SK-N-SH treated with all-trans-retinoic acid at 6 μM for 48 hours (cell line): Measurements from ENCODE around the gene PRSS38.

Experiments
- ARNTL ChIP-seq: fragments of 450-650 bp; formaldehyde crosslinking; IDR thresholded peaks from 2 replicates; pipeline ENCODE4 v1.5.0; 2020; ENCODE audit warnings: low read depth, mild to moderate bottlenecking, moderate library complexity, borderline replicate concordance
- BACH2 ChIP-seq: fragments of 250-450 bp; sonication (Bioruptor Pico); IDR thresholded peaks from 2 replicates; pipeline ENCODE4 v1.9.0; 2021; ENCODE audit warnings: mild to moderate bottlenecking, borderline replicate concordance
- CREB5 ChIP-seq: fragments of 250-450 bp; sonication (Bioruptor Pico); IDR thresholded peaks from 2 replicates; pipeline ENCODE4 v1.5.1; 2020; ENCODE audit warnings: low read depth, mild to moderate bottlenecking, moderate library complexity
- ESRRG ChIP-seq: fragments of 250-450 bp; sonication (Bioruptor Pico); IDR thresholded peaks from 2 replicates; pipeline ENCODE4 v1.6.1; 2021; ENCODE audit warnings: mild to moderate bottlenecking
- GLIS3 ChIP-seq: fragments of 250-450 bp; sonication (Bioruptor Pico); IDR thresholded peaks from 2 replicates; pipeline ENCODE4 v1.5.0; 2020; ENCODE audit warnings: mild to moderate bottlenecking, moderate library complexity
- PATZ1 ChIP-seq: fragments of 250-450 bp; sonication (Bioruptor Pico); IDR thresholded peaks from 2 replicates; pipeline ENCODE4 v1.8.0; 2020; ENCODE audit warnings: mild to moderate bottlenecking, moderate library complexity, borderline replicate concordance
- PPARA ChIP-seq: fragments of 250-450 bp; sonication (Bioruptor Pico); IDR thresholded peaks from 2 replicates; pipeline ENCODE4 v1.5.0; 2020; ENCODE audit warnings: mild to moderate bottlenecking, borderline replicate concordance
- TCF4 ChIP-seq: fragments of 250-450 bp; sonication (Bioruptor Pico); IDR thresholded peaks from 2 replicates; pipeline ENCODE4 v1.8.0; 2021; ENCODE audit warnings: mild to moderate bottlenecking, moderate library complexity, borderline replicate concordance
- ZC3H10 ChIP-seq: fragments of 250-450 bp; sonication (Bioruptor Pico); IDR thresholded peaks from 2 replicates; pipeline ENCODE4 v1.5.1; 2021; ENCODE audit warnings: mild to moderate bottlenecking, moderate library complexity
- ZFP30 ChIP-seq: fragments of 450-650 bp; formaldehyde crosslinking; IDR thresholded peaks from 2 replicates; pipeline ENCODE4 v1.5.0; 2022; ENCODE audit warnings: mild to moderate bottlenecking, moderate library complexity
- ZNF70 ChIP-seq: fragments of 450-650 bp; formaldehyde crosslinking; IDR thresholded peaks from 2 replicates; pipeline ENCODE4 v1.5.0; 2020; ENCODE audit warnings: mild to moderate bottlenecking, moderate library complexity
- ZNF8 ChIP-seq: fragments of 450-650 bp; formaldehyde crosslinking; IDR thresholded peaks from 2 replicates; pipeline ENCODE4 v1.5.0; 2020; ENCODE audit warnings: mild to moderate bottlenecking, moderate library complexity
- TF ChIP-seq, protein P1 (sequence below): fragments of 250-450 bp; sonication (Bioruptor Pico); IDR thresholded peaks from 2 replicates; pipeline ENCODE4 v1.5.0; 2020; ENCODE audit warnings: mild to moderate bottlenecking, moderate library complexity
- TF ChIP-seq, protein P2 (sequence below): fragments of 250-450 bp; sonication (Bioruptor Pico); IDR thresholded peaks from 2 replicates; pipeline ENCODE4 v1.8.0; 2021; ENCODE audit warnings: low read depth, mild to moderate bottlenecking, moderate library complexity, borderline replicate concordance

- TF ChIP-seq ZFP30 (CRISPR knock-in tag) (no peak), BACH2 (CRISPR knock-in tag) (no peak), TCF4 (CRISPR knock-in tag) (no peak), ARNTL (CRISPR knock-in tag) (no peak), ZC3H10 (CRISPR knock-in tag) (no peak), ZNF70 (no peak), ZNF8 (no peak), GLIS3 (no peak), PPARA (CRISPR knock-in tag) (no peak), PATZ1 (CRISPR knock-in tag) (no peak), ESRRG (CRISPR knock-in tag) (no peak), CREB5 (CRISPR knock-in tag) (no peak)
- TF ChIP-seq, protein P1, sequence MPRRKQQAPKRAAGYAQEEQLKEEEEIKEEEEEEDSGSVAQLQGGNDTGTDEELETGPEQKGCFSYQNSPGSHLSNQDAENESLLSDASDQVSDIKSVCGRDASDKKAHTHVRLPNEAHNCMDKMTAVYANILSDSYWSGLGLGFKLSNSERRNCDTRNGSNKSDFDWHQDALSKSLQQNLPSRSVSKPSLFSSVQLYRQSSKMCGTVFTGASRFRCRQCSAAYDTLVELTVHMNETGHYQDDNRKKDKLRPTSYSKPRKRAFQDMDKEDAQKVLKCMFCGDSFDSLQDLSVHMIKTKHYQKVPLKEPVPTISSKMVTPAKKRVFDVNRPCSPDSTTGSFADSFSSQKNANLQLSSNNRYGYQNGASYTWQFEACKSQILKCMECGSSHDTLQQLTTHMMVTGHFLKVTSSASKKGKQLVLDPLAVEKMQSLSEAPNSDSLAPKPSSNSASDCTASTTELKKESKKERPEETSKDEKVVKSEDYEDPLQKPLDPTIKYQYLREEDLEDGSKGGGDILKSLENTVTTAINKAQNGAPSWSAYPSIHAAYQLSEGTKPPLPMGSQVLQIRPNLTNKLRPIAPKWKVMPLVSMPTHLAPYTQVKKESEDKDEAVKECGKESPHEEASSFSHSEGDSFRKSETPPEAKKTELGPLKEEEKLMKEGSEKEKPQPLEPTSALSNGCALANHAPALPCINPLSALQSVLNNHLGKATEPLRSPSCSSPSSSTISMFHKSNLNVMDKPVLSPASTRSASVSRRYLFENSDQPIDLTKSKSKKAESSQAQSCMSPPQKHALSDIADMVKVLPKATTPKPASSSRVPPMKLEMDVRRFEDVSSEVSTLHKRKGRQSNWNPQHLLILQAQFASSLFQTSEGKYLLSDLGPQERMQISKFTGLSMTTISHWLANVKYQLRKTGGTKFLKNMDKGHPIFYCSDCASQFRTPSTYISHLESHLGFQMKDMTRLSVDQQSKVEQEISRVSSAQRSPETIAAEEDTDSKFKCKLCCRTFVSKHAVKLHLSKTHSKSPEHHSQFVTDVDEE (CRISPR knock-in tag) = no peak
- TF ChIP-seq, protein P2, sequence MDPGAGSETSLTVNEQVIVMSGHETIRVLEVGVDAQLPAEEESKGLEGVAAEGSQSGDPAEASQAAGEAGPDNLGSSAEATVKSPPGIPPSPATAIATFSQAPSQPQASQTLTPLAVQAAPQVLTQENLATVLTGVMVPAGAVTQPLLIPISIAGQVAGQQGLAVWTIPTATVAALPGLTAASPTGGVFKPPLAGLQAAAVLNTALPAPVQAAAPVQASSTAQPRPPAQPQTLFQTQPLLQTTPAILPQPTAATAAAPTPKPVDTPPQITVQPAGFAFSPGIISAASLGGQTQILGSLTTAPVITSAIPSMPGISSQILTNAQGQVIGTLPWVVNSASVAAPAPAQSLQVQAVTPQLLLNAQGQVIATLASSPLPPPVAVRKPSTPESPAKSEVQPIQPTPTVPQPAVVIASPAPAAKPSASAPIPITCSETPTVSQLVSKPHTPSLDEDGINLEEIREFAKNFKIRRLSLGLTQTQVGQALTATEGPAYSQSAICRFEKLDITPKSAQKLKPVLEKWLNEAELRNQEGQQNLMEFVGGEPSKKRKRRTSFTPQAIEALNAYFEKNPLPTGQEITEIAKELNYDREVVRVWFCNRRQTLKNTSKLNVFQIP (CRISPR knock-in tag) = no peak
Measured at GRCh38 chr1:227789084-227790033, 26.1 kb upstream of the PRSS38 start.
